ENCODE results near the gene UVSSA.
"Not testable (repeated sequence)": the region's sequence is repeated elsewhere in the genome, so short reads cannot be mapped to it uniquely, and the experiment has no call there.

UVSSA gene

GRCh38 chr4:1383728-1384591 lies 37.0 kb downstream of the UVSSA start:
- H3K27ac ChIP-seq: no peak overlapping the region
- TF ChIP-seq CTCF (IDR thresholded peaks at IDR 0.05) (no peak), ZFX (IDR thresholded peaks at IDR 0.05; ENCODE audit: borderline replicate concordance) (no peak)

- TF ChIP-seq ZFX (IDR thresholded peaks at IDR 0.05; ENCODE audit: borderline replicate concordance): no peak
- TF ChIP-seq CTCF (IDR thresholded peaks at IDR 0.05): no peak
These were observed 37.8 kb downstream of the UVSSA start for GRCh38 chr4:1384675-1385372.

GRCh38 chr4:1385373-1386340 lies 38.6 kb downstream of the UVSSA start:
- no peak overlapping the region for H3K27ac ChIP-seq
- TF ChIP-seq ZFX (IDR thresholded peaks at IDR 0.05; ENCODE audit: borderline replicate concordance): no peak
- no peak for TF ChIP-seq CTCF (IDR thresholded peaks at IDR 0.05)

More at GRCh38 chr4:1384675-1385372, 37.8 kb downstream of the UVSSA start:
- H3K27ac ChIP-seq: no peak overlapping the region

- H3K27ac ChIP-seq: not testable (repeated sequence)
These were observed 46.4 kb downstream of the UVSSA start for GRCh38 chr4:1393363-1393762.

GRCh38 chr4:1393866-1394265 lies 46.9 kb downstream of the UVSSA start:
- no peak overlapping the region for H3K27ac ChIP-seq
- TF ChIP-seq ZFX (IDR thresholded peaks at IDR 0.05; ENCODE audit: borderline replicate concordance): no peak
- no peak for TF ChIP-seq CTCF (IDR thresholded peaks at IDR 0.05)

- not testable (repeated sequence) for H3K27ac ChIP-seq
These were observed 47.8 kb downstream of the UVSSA start for GRCh38 chr4:1394554-1395388.

GRCh38 chr4:1395389-1395820 lies 48.4 kb downstream of the UVSSA start:
- not testable (repeated sequence) for H3K27ac ChIP-seq
